Omental fat pad (tissue), 4 donors: Measurements from ENCODE around the gene WDR19. TPM values are rescaled to one million over a fixed set of nuclear protein-coding genes. Genes with fewer than 3 reads are reported as not detected.
"Not testable (repeated sequence)": the region's sequence is repeated elsewhere in the genome, so short reads cannot be mapped to it uniquely, and the experiment has no call there.

Source experiments
- ATAC-seq: fragments of 150-250 bp; one replicate; pipeline ENCODE4 v1.9.1; 2016; ENCODE audit warnings: mild to moderate bottlenecking, moderate library complexity; ENCODE audit not compliant: low FRiP score
- DNase-seq: peaks from one replicate; pipeline ENCODE4 v3.0.0-alpha.2; 2019; ENCODE audit warnings: low spot score
- total RNA-seq, 4 donors: library from RNA; depleted of rRNA; stranded (reverse); fragments of >200 nt; gene quantifications; one replicate each; pipeline ENCODE4 v1.1.0, GENCODE V29; 2016
- TF ChIP-seq, protein P1 (sequence below), 3 donors: fragments of 450-650 bp; IDR thresholded peaks; one replicate each; pipeline ENCODE4 v1.5.1; 2016 to 2017; ENCODE audit warnings: antibody characterized with exemption in 3 of 3, mild to moderate bottlenecking in 3 of 3, moderate library complexity in 2 of 3

WDR19 gene
- total RNA-seq, 4 donors from 2014 or later: 33.7 to 45.1 (median 44.2) TPM

DNA sequence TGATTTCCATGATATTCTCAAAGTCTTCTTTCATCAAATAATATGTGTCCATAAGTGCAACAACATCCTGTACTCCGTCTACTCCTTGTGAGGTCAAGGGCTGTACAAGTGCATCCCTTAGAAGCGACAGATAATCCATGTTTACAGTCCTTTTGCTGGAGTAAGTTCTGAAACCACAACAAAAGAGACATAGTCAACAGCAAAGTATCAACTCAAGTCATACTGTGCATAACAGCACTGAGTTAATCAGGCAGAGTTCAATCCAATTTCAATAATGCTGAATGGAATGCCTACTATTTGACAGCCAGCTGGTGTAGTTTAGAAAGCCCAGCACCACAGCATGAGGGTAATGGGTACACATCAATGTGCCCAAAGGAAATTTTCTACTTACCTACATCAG, 109.4 kb downstream of the WDR19 start:
- DNase-seq (no peak), ATAC-seq (no peak)

DNA sequence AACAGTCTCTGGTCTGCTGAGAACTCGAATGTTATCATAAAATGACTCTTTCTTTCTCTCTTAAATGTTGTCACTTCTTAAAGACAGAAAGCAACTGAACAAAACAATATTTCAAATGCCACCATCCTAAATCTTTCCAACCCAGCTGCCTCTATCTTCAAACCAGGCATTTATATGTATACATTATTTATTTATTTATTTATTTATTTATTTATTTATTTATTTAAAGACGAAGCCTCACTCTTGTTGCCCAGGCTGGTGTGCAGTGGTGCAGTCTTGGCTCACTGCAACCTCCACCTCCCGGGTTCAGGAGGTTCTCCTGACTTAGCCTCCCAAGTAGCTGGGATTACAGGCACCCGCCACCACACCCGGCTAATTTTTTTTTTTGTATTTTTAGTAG, 110.1 kb downstream of the WDR19 start:
- DNase-seq, ATAC-seq: not testable (repeated sequence)

More for the DNA sequence above, 109.4 kb downstream of the WDR19 start:
- TF ChIP-seq, protein P1, sequence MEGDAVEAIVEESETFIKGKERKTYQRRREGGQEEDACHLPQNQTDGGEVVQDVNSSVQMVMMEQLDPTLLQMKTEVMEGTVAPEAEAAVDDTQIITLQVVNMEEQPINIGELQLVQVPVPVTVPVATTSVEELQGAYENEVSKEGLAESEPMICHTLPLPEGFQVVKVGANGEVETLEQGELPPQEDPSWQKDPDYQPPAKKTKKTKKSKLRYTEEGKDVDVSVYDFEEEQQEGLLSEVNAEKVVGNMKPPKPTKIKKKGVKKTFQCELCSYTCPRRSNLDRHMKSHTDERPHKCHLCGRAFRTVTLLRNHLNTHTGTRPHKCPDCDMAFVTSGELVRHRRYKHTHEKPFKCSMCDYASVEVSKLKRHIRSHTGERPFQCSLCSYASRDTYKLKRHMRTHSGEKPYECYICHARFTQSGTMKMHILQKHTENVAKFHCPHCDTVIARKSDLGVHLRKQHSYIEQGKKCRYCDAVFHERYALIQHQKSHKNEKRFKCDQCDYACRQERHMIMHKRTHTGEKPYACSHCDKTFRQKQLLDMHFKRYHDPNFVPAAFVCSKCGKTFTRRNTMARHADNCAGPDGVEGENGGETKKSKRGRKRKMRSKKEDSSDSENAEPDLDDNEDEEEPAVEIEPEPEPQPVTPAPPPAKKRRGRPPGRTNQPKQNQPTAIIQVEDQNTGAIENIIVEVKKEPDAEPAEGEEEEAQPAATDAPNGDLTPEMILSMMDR (IDR thresholded peaks at IDR 0.05): no peak

DNA sequence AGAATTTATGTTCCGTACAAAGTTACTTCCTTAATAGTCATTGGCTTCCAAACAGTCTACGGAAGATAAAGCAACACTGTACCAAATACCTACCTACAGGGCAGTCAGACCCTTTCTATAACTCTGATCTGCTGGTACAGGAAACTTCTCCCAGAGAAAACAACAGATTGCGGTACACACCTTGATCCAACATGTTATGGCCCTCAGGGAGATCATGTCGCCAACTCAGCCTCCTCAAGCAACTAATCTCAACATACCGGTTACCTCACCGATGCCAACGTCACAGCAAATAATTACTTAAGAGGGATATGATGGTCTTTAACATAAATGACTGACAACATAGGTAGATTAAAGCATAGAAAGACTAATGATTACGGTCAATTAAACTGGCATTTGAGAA, 113.5 kb downstream of the WDR19 start:
- DNase-seq: no peak
- ATAC-seq: no peak
- TF ChIP-seq, protein P1 (IDR thresholded peaks at IDR 0.05): no peak

GRCh38 chr4:39302901-39303300, 120.6 kb downstream of the WDR19 start:
- TF ChIP-seq, protein P1 (IDR thresholded peaks at IDR 0.05): no peak
- no peak for ATAC-seq
- DNase-seq: no peak

DNA sequence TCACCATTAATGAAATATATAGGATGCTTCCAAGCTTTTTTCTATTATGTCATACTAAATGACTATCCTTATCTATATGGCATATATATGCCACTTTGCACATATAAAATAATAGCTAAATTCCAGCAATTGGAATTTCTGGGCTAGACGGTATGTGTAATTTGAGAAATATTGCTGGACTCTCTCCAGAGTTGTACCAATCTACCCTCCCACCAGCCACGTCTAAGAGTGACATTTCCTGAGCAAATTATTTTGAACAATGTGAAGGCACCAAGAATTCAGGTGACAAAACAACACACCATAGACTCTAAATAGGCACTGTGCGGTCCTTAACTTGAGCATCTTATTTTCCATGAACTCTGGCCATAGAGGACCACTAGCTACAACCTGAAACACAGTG, 121.5 kb downstream of the WDR19 start:
- TF ChIP-seq, protein P1 (IDR thresholded peaks at IDR 0.05): no peak
- DNase-seq (no peak), ATAC-seq (no peak)

- no peak for ATAC-seq
- TF ChIP-seq, protein P1 (IDR thresholded peaks at IDR 0.05): no peak
- DNase-seq: no peak
These were observed 122.3 kb downstream of the WDR19 start for GRCh38 chr4:39304651-39305050.

DNA sequence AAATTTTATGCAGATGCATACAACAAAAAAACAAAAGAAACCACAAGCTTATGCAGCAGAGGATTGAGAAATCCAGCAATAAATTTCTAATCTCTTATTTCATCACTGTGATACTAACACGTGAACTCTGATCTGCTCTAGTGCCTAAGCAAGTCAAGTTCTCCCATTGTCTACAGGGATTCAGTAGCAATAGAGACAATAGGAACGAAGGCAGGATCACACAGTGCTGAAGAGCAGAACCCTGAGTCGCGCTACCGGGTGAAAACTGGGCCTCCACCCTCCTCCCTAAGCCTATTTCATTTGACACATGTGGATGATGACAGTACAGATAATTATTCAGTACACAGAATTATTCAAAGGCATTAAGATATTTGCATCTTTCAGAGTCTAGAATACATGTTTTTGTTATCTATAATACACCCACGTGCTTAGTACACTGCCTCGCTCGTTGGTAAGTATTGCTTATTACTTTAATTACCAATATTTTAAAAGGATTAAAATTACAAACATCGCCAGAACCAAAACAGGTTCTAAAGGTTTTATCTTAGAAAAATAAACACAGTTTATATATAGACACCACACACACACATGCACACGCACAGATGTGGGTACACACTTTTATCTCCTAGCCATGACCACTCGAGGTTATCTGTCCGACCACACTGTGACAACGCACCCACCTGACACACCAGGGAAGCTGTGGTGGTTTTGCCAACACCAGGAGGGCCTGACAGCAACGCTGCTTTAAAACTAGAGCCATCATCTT, 123.8 kb downstream of the WDR19 start:
- ATAC-seq (no peak), DNase-seq (no peak)
- TF ChIP-seq, protein P1 (IDR thresholded peaks at IDR 0.05): no peak
